AG10803 (cell line): Measurements from ENCODE around the gene CWC25.

Experiments
- DNase-seq: peaks from one replicate; pipeline ENCODE4 v3.0.0; 2010; ENCODE audit warnings: low read depth
- H3K4me3 ChIP-seq: 2 replicates; pipeline ENCODE4 v1.5.1; 2011; ENCODE audit warnings: mild to moderate bottlenecking, low read length, control low read depth
- TF ChIP-seq, protein P1 (sequence below): conservative IDR thresholded peaks from 2 replicates; pipeline ENCODE4 v1.5.1; 2011; ENCODE audit warnings: mild to moderate bottlenecking, low read length, control low read depth, inconsistent platforms

Gene CWC25

GRCh38 chr17:38752308-38753070 is 72.6 kb downstream of the CWC25 start, which contains the start of gene PSMB3:
Gene PSMB3, plus strand, starts transcription at chr17:38752741. Its CDS starts 86 bp downstream, at chr17:38752827.
- peak; percentile 100 for DNase-seq
- TF ChIP-seq, protein P1, sequence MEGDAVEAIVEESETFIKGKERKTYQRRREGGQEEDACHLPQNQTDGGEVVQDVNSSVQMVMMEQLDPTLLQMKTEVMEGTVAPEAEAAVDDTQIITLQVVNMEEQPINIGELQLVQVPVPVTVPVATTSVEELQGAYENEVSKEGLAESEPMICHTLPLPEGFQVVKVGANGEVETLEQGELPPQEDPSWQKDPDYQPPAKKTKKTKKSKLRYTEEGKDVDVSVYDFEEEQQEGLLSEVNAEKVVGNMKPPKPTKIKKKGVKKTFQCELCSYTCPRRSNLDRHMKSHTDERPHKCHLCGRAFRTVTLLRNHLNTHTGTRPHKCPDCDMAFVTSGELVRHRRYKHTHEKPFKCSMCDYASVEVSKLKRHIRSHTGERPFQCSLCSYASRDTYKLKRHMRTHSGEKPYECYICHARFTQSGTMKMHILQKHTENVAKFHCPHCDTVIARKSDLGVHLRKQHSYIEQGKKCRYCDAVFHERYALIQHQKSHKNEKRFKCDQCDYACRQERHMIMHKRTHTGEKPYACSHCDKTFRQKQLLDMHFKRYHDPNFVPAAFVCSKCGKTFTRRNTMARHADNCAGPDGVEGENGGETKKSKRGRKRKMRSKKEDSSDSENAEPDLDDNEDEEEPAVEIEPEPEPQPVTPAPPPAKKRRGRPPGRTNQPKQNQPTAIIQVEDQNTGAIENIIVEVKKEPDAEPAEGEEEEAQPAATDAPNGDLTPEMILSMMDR = no peak
- peak within 1 kb of the TSS; percentile 99 for H3K4me3 ChIP-seq

- peak overlapping the region; percentile 99 for H3K4me3 ChIP-seq
- DNase-seq = peak; percentile 85
- TF ChIP-seq, protein P1 = no peak
These were observed 73.3 kb downstream of the CWC25 start for GRCh38 chr17:38751808-38752307.

DNA sequence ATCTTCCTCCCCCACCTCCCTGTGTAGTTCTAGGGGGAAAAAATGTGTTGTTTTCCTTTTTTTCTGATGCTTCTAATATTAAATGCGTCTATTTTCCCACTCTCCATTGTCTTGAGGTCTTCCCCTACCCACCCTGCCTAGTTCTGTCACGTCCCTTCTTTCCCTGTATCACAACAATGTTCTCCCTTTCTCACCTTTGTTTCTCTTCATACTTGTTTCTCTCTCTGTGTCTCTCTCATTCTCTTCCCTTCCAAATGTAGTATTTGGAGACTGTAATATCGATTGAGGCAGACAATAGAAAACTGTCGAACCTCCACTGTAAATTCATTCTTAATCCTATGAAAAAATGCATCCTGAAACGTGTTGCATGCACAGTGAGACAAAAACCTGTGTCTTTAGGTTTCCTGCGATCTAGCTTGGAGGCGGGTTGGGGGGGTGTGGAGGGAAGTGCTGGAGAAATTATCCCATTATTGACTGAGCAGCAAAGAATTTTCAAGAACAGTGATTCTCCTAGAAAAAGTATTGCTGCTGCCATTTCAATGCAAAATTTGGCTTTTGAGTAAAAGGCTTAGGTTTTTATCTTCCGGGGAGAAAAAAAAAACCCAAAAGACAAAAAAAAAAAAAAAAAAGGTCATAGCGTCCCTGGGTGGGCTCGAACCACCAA is 73.8 kb downstream of the CWC25 start:
- peak; percentile 17 for DNase-seq
- H3K4me3 ChIP-seq = peak overlapping the region; percentile 34
- TF ChIP-seq, protein P1 = no peak
